ENCODE data around the gene ZNF146.
A peak's percentile ranks its signal among the peaks of the same experiment; 100 is the strongest.
"Not testable (repeated sequence)": the region's sequence is repeated elsewhere in the genome, so short reads cannot be mapped to it uniquely, and the experiment has no call there.

The ZNF146 gene

GRCh38 chr19:36214386-36215275, at the start of gene ZNF146, which contains the start of gene ZNF565:
Gene ZNF146 (plus strand): TSS chr19:36215106. CDS start chr19:36236441, 21,335 bp downstream.
Gene ZNF565 (minus strand): TSS chr19:36214665. CDS start chr19:36201985, 12,680 bp downstream.
- DNase-seq = peak; percentile 96

GRCh38 chr19:36169084-36169760, 45.7 kb upstream of the ZNF146 start:
- no peak for DNase-seq

- no peak for DNase-seq
Observed at GRCh38 chr19:36172852-36173251, 42.1 kb upstream of the ZNF146 start.

- DNase-seq = not testable (repeated sequence)
Observed at GRCh38 chr19:36173846-36174245, 41.1 kb upstream of the ZNF146 start.

- DNase-seq = not testable (repeated sequence)
Observed at GRCh38 chr19:36179077-36179476, 35.8 kb upstream of the ZNF146 start.

GRCh38 chr19:36182612-36183244, 32.2 kb upstream of the ZNF146 start:
- no peak for DNase-seq

- DNase-seq = no peak
Observed at GRCh38 chr19:36183245-36183628, 31.7 kb upstream of the ZNF146 start.

- DNase-seq = not testable (repeated sequence)
Observed at GRCh38 chr19:36186722-36187121, 28.2 kb upstream of the ZNF146 start.

- no peak for DNase-seq
Observed at GRCh38 chr19:36196249-36196648, 18.7 kb upstream of the ZNF146 start.

- no peak for DNase-seq
Observed at GRCh38 chr19:36198119-36198518, 16.8 kb upstream of the ZNF146 start.

GRCh38 chr19:36201684-36202083, 13.2 kb upstream of the ZNF146 start:
- DNase-seq = no peak

GRCh38 chr19:36203293-36203692, 11.6 kb upstream of the ZNF146 start:
- DNase-seq = no peak

GRCh38 chr19:36207605-36208252, 7.2 kb upstream of the ZNF146 start:
- DNase-seq = no peak

GRCh38 chr19:36209372-36209771, 5.5 kb upstream of the ZNF146 start:
- DNase-seq = no peak

- no peak for DNase-seq
Observed at GRCh38 chr19:36210497-36210896, 4.4 kb upstream of the ZNF146 start.

GRCh38 chr19:36212895-36213294, 2.0 kb upstream of the ZNF146 start:
- no peak for DNase-seq

- no peak for DNase-seq
Observed at GRCh38 chr19:36215276-36216123, 594 bp downstream of the ZNF146 start.

- DNase-seq = no peak
Observed at GRCh38 chr19:36221474-36221873, 6.6 kb downstream of the ZNF146 start.

- no peak for DNase-seq
Observed at GRCh38 chr19:36222503-36222902, 7.6 kb downstream of the ZNF146 start.

GRCh38 chr19:36225219-36225892, 10.4 kb downstream of the ZNF146 start:
- DNase-seq = no peak

- not testable (repeated sequence) for DNase-seq
Observed at GRCh38 chr19:36233626-36234025, 18.7 kb downstream of the ZNF146 start.

Measured in GDM1 (cell line).